WTC11 (cell line): Measurements from ENCODE around the gene MPZL3. TPM values are rescaled to one million over a fixed set of nuclear protein-coding genes. Genes with fewer than 3 reads are reported as not detected.

Source experiments
- ATAC-seq: fragments of 200-7000 bp; cut with Tn5 transposase; 2 replicates; pipeline ENCODE4 v1.10.0; 2021; ENCODE audit warnings: mild to moderate bottlenecking, moderate library complexity
- CTCF ChIA-PET: fragments of 300-600 bp; sonication (Branson Sonifier 250); formaldehyde crosslinking; loops from one replicate; lab custom pipeline; 2021; ENCODE audit warnings: antibody characterized with exemption; lab: Charles Lee
- POLR2A ChIA-PET: fragments of 350-600 bp; sonication (Branson Sonifier 250); formaldehyde crosslinking; loops from one replicate; lab custom pipeline; 2021; ENCODE audit warnings: antibody characterized with exemption; lab: Charles Lee
- DNase-seq: peaks from one replicate; pipeline ENCODE4 v3.0.0; 2021; ENCODE audit warnings: low spot score
- H3K27ac Mint-ChIP-seq: 2 replicates; pipeline ENCODE4 v1.8.0; 2021; ENCODE audit warnings: mixed read lengths
- H3K27me3 Mint-ChIP-seq: 2 replicates; pipeline ENCODE4 v1.8.0; 2021; ENCODE audit warnings: low read depth, mild to moderate bottlenecking, moderate library complexity, mixed read lengths
- H3K36me3 Mint-ChIP-seq: 2 replicates; pipeline ENCODE4 v1.8.0; 2021; ENCODE audit warnings: mixed read lengths
- H3K4me1 Mint-ChIP-seq: 2 replicates; pipeline ENCODE4 v1.8.0; 2022; ENCODE audit warnings: mixed read lengths
- H3K4me3 Mint-ChIP-seq: 2 replicates; pipeline ENCODE4 v1.8.0; 2021; ENCODE audit warnings: mild to moderate bottlenecking, moderate library complexity, mixed read lengths
- H3K9me3 Mint-ChIP-seq: 2 replicates; pipeline ENCODE4 v1.8.0; 2021; ENCODE audit warnings: mixed read lengths
- ATF6 ChIP-seq: sonication (generic); formaldehyde crosslinking; IDR thresholded peaks from 2 replicates; pipeline ENCODE4 v1.8.1; 2023; ENCODE audit warnings: mild to moderate bottlenecking, missing genetic modification reagents
- ELF4 ChIP-seq: sonication (generic); formaldehyde crosslinking; IDR thresholded peaks from 2 replicates; pipeline ENCODE4 v1.8.1; 2022; ENCODE audit warnings: low read depth, mild to moderate bottlenecking, moderate library complexity, missing genetic modification reagents
- ETV6 ChIP-seq: sonication (generic); formaldehyde crosslinking; IDR thresholded peaks from 2 replicates; pipeline ENCODE4 v1.8.1; 2022; ENCODE audit warnings: mild to moderate bottlenecking, missing genetic modification reagents
- FOXP1 ChIP-seq: sonication (generic); formaldehyde crosslinking; IDR thresholded peaks from 2 replicates; pipeline ENCODE4 v1.8.0; 2022; ENCODE audit warnings: missing genetic modification reagents, mild to moderate bottlenecking, moderate library complexity, borderline replicate concordance
- GTF2I ChIP-seq: fragments of 250-450 bp; sonication (Bioruptor Pico); conservative IDR thresholded peaks from 2 replicates; pipeline ENCODE4 v1.4.0; 2021; ENCODE audit warnings: mild to moderate bottlenecking
- NR1H2 ChIP-seq: sonication (generic); formaldehyde crosslinking; IDR thresholded peaks from 2 replicates; pipeline ENCODE4 v1.9.0; 2021; ENCODE audit warnings: mild to moderate bottlenecking, moderate library complexity, missing genetic modification reagents
- NR3C1 ChIP-seq: sonication (generic); formaldehyde crosslinking; conservative IDR thresholded peaks from 2 replicates; pipeline ENCODE4 v1.8.1; 2023; ENCODE audit warnings: low read depth, mild to moderate bottlenecking, missing genetic modification reagents
- PRDM15 ChIP-seq: sonication (generic); formaldehyde crosslinking; IDR thresholded peaks from 2 replicates; pipeline ENCODE4 v1.8.0; 2022; ENCODE audit warnings: missing genetic modification reagents
- PREB ChIP-seq: sonication (generic); formaldehyde crosslinking; IDR thresholded peaks from 2 replicates; pipeline ENCODE4 v1.8.1; 2022; ENCODE audit warnings: mild to moderate bottlenecking, missing genetic modification reagents, moderate library complexity, borderline replicate concordance
- RELA ChIP-seq: sonication (generic); formaldehyde crosslinking; IDR thresholded peaks from 2 replicates; pipeline ENCODE4 v1.8.1; 2022; ENCODE audit warnings: missing genetic modification reagents, mild to moderate bottlenecking, borderline replicate concordance
- SOX15 ChIP-seq: fragments of 250-450 bp; sonication (Bioruptor Pico); IDR thresholded peaks from 2 replicates; pipeline ENCODE4 v1.9.0; 2021; ENCODE audit warnings: mild to moderate bottlenecking
- TEAD1 ChIP-seq: sonication (generic); formaldehyde crosslinking; IDR thresholded peaks from 2 replicates; pipeline ENCODE4 v1.8.0; 2022; ENCODE audit warnings: mild to moderate bottlenecking, missing genetic modification reagents
- ZNF121 ChIP-seq: sonication (generic); formaldehyde crosslinking; IDR thresholded peaks from 2 replicates; pipeline ENCODE4 v1.8.0; 2023; ENCODE audit warnings: missing genetic modification reagents
- ZNF396 ChIP-seq: fragments of 250-450 bp; sonication (Bioruptor Pico); IDR thresholded peaks from 2 replicates; pipeline ENCODE4 v1.8.0; 2021; ENCODE audit warnings: mild to moderate bottlenecking, moderate library complexity, borderline replicate concordance
- total RNA-seq: library from RNA; stranded (reverse); gene quantifications from 3 replicates; pipeline ENCODE4 v1.2.3, GENCODE V29; 2021
- TF ChIP-seq, protein P1 (sequence below): sonication (generic); formaldehyde crosslinking; IDR thresholded peaks from 2 replicates; pipeline ENCODE4 v1.8.1; 2022; ENCODE audit warnings: low read depth, missing genetic modification reagents, borderline replicate concordance
- TF ChIP-seq, protein P2 (sequence below): sonication (generic); formaldehyde crosslinking; IDR thresholded peaks from 2 replicates; pipeline ENCODE4 v1.8.0; 2022; ENCODE audit warnings: mild to moderate bottlenecking, missing genetic modification reagents
- TF ChIP-seq, protein P3 (sequence below): sonication (generic); formaldehyde crosslinking; conservative IDR thresholded peaks from 2 replicates; pipeline ENCODE4 v1.8.1; 2023; ENCODE audit warnings: mild to moderate bottlenecking, low read depth, missing genetic modification reagents, moderate library complexity
- TF ChIP-seq, protein P4 (sequence below): sonication (generic); formaldehyde crosslinking; IDR thresholded peaks from 2 replicates; pipeline ENCODE4 v1.8.1; 2022; ENCODE audit warnings: missing genetic modification reagents, borderline replicate concordance

Gene MPZL3
- total RNA-seq, 1 experiment from 2014 or later, result 2.1 TPM

GRCh38 chr11:118263112-118263511 is 10.9 kb upstream of the MPZL3 start:
- Mint-ChIP-seq H3K36me3 (no peaks in the 10 kb centered on the region), H3K9me3 (peaks cover 9% of the 10 kb centered on the region), H3K27ac (no peak overlapping the region), H3K27me3 (peaks cover 88% of the 10 kb centered on the region), H3K4me1 (peaks cover 35% of the 10 kb centered on the region), H3K4me3 (no peak overlapping the region)
- ChIA-PET CTCF (interaction anchor here (1.5 kb wide), 1 partner anchor 65 kb away, joined by 15 read pairs; no protein-coding TSS in a partner anchor), POLR2A (no interaction called here)
- DNase-seq, result no peak
- TF ChIP-seq PRDM15 (CRISPR knock-in tag), result no peak
- TF ChIP-seq, protein P1, sequence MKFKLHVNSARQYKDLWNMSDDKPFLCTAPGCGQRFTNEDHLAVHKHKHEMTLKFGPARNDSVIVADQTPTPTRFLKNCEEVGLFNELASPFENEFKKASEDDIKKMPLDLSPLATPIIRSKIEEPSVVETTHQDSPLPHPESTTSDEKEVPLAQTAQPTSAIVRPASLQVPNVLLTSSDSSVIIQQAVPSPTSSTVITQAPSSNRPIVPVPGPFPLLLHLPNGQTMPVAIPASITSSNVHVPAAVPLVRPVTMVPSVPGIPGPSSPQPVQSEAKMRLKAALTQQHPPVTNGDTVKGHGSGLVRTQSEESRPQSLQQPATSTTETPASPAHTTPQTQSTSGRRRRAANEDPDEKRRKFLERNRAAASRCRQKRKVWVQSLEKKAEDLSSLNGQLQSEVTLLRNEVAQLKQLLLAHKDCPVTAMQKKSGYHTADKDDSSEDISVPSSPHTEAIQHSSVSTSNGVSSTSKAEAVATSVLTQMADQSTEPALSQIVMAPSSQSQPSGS (CRISPR knock-in tag), result no peak
- ATAC-seq, result no peak

DNA sequence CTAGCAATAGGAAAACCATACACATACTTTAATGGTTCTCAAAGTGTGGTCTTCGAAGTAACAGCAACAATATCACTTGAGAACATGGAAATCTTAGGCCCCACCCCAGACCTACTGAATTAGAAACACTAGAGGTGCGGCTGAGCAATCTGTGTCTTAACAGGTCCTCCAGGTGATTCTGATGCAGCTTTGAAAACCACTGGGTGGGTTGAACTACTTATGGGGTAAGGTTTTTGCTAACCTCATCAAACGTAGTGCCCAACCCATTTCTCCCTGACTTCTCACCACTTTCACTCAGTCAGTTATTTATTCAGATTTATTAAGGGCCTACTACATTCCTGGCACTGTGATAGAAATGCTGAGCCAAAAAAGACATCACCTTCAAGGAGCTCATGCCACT is 8.2 kb upstream of the MPZL3 start:
- Mint-ChIP-seq H3K4me3 (no peak overlapping the region), H3K36me3 (no peaks in the 10 kb centered on the region), H3K27ac (no peak overlapping the region), H3K27me3 (peaks cover 83% of the 10 kb centered on the region), H3K9me3 (peaks cover 9% of the 10 kb centered on the region), H3K4me1 (peaks cover 26% of the 10 kb centered on the region)
- ATAC-seq, result no peak
- ChIA-PET CTCF (interaction anchor here (1.0 to 1.8 kb wide), 2 partner anchors 62 to 89 kb away, joined by 3 to 5 read pairs; no protein-coding TSS in a partner anchor), POLR2A (no interaction called here)
- no peak for TF ChIP-seq TEAD1
- no peak for TF ChIP-seq RELA (CRISPR knock-in tag)
- DNase-seq, result no peak

GRCh38 chr11:118259138-118259537 is 7.0 kb upstream of the MPZL3 start:
- peaks cover 83% of the 10 kb centered on the region for H3K27me3 Mint-ChIP-seq
- ATAC-seq (no peak), DNase-seq (no peak)
- H3K27ac Mint-ChIP-seq, result no peak overlapping the region
- no peak overlapping the region for H3K4me3 Mint-ChIP-seq
- H3K4me1 Mint-ChIP-seq, result peaks cover 14% of the 10 kb centered on the region
- peaks cover 9% of the 10 kb centered on the region for H3K9me3 Mint-ChIP-seq
- ChIA-PET POLR2A (no interaction called here), CTCF (interaction anchor here (1.8 kb wide), 1 partner anchor 61 kb away, joined by 5 read pairs; no protein-coding TSS in a partner anchor)
- H3K36me3 Mint-ChIP-seq, result no peaks in the 10 kb centered on the region
- TF ChIP-seq FOXP1 (CRISPR knock-in tag) (no peak), SOX15 (CRISPR knock-in tag) (no peak), ZNF121 (no peak), NR1H2 (CRISPR knock-in tag) (no peak), ATF6 (CRISPR knock-in tag) (no peak), ZNF396 (no peak), ELF4 (CRISPR knock-in tag) (no peak), NR3C1 (no peak), ETV6 (CRISPR knock-in tag) (no peak), GTF2I (CRISPR knock-in tag) (no peak), PREB (CRISPR knock-in tag) (no peak)
- TF ChIP-seq, protein P2, sequence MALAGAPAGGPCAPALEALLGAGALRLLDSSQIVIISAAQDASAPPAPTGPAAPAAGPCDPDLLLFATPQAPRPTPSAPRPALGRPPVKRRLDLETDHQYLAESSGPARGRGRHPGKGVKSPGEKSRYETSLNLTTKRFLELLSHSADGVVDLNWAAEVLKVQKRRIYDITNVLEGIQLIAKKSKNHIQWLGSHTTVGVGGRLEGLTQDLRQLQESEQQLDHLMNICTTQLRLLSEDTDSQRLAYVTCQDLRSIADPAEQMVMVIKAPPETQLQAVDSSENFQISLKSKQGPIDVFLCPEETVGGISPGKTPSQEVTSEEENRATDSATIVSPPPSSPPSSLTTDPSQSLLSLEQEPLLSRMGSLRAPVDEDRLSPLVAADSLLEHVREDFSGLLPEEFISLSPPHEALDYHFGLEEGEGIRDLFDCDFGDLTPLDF (CRISPR knock-in tag), result no peak
- TF ChIP-seq, protein P3, sequence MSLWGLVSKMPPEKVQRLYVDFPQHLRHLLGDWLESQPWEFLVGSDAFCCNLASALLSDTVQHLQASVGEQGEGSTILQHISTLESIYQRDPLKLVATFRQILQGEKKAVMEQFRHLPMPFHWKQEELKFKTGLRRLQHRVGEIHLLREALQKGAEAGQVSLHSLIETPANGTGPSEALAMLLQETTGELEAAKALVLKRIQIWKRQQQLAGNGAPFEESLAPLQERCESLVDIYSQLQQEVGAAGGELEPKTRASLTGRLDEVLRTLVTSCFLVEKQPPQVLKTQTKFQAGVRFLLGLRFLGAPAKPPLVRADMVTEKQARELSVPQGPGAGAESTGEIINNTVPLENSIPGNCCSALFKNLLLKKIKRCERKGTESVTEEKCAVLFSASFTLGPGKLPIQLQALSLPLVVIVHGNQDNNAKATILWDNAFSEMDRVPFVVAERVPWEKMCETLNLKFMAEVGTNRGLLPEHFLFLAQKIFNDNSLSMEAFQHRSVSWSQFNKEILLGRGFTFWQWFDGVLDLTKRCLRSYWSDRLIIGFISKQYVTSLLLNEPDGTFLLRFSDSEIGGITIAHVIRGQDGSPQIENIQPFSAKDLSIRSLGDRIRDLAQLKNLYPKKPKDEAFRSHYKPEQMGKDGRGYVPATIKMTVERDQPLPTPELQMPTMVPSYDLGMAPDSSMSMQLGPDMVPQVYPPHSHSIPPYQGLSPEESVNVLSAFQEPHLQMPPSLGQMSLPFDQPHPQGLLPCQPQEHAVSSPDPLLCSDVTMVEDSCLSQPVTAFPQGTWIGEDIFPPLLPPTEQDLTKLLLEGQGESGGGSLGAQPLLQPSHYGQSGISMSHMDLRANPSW, result no peak
- TF ChIP-seq, protein P4, sequence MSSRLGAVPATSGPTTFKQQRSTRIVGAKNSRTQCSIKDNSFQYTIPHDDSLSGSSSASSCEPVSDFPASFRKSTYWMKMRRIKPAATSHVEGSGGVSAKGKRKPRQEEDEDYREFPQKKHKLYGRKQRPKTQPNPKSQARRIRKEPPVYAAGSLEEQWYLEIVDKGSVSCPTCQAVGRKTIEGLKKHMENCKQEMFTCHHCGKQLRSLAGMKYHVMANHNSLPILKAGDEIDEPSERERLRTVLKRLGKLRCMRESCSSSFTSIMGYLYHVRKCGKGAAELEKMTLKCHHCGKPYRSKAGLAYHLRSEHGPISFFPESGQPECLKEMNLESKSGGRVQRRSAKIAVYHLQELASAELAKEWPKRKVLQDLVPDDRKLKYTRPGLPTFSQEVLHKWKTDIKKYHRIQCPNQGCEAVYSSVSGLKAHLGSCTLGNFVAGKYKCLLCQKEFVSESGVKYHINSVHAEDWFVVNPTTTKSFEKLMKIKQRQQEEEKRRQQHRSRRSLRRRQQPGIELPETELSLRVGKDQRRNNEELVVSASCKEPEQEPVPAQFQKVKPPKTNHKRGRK, result no peak
